Muscle of leg (tissue), 11 donors: Measurements from ENCODE around the gene NRXN3. TPM values are rescaled to one million over a fixed set of nuclear protein-coding genes. Genes with fewer than 3 reads are reported as not detected.

ENCODE experiments used
- DNase-seq: peaks from one replicate; pipeline ENCODE4 v3.0.0; 2013
- H3K27ac ChIP-seq: one replicate; pipeline ENCODE4 v1.5.1; 2013; ENCODE audit warnings: mild to moderate bottlenecking, low read length, control low read depth
- H3K27me3 ChIP-seq: one replicate; pipeline ENCODE4 v1.6.1; 2013; ENCODE audit warnings: low read length; ENCODE audit not compliant: control insufficient read depth, insufficient read depth
- H3K36me3 ChIP-seq: one replicate; pipeline ENCODE4 v1.6.1; 2013; ENCODE audit warnings: low read length; ENCODE audit not compliant: control insufficient read depth, insufficient read depth
- H3K4me1 ChIP-seq: one replicate; pipeline ENCODE4 v1.6.1; 2013; ENCODE audit warnings: low read length; ENCODE audit not compliant: control insufficient read depth, insufficient read depth
- H3K4me3 ChIP-seq: one replicate; pipeline ENCODE4 v1.5.1; 2013; ENCODE audit warnings: low read length, control low read depth
- H3K9me3 ChIP-seq: replicated peaks from 2 replicates; pipeline ENCODE4 v1.6.1; 2013; ENCODE audit warnings: low read depth, low read length; ENCODE audit not compliant: control insufficient read depth
- WGBS: methylation state at CpG from one replicate; pipeline ENCODE4 v1.1.5; 2013; ENCODE audit warnings: missing lambda C conversion rate; ENCODE audit not compliant: insufficient coverage; 5-methylcytosine and 5-hydroxymethylcytosine counted together
- polyA plus RNA-seq, 8 donors: library from polyadenylated mRNA; unstranded; fragments of 120-200 nt; gene quantifications; one replicate each; pipeline versions ENCODE4 v1.2.1 to v1.2.3, GENCODE V29; 2013; ENCODE audit warnings: inconsistent platforms in 1 of 8, low replicate concordance in 1 of 8; ENCODE audit not compliant: insufficient read length in 8 of 8, insufficient read depth in 1 of 8
- total RNA-seq: library from RNA; stranded (reverse); fragments of 120-200 nt; gene quantifications from one replicate; pipeline ENCODE4 v1.2.4, GENCODE V29; 2013

NRXN3 gene
- total and polyA plus RNA-seq, 9 donors, result 0.49 to 1.9 (median 0.69) TPM

DNA sequence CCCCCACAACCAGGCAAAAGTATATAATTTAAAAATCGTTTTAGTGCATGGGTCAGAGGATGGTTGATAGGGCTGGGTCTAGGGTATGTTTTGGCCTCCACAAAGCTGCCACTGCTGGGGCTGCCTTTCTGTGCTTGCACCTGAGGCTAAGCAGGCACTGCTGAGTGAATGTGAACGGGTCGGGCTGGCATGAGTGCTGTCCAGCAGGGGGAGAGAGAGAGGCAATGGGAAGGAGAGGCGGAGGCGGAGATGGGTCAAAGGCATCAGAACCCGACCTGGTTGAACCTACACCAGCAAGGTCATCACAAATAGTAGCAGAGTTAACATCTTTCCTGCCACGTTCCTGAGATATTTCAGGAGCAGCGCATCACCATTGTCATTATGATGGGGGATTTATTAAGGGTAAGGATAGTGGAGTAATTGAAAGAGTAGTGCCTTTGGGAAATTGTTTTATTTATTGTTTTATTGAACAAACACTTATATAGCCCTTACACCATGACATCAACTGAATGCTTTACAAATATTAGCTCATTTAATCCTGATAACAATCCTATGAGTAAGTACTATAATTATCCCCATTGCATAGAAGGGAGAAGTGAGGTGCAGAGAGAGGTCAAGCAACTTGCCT is 5.8 kb upstream of the NRXN3 start:
- no peaks in the 10 kb centered on the region for H3K27me3 ChIP-seq
- H3K27ac ChIP-seq, result no peak overlapping the region
- WGBS, result 0% methylated on average over 2 of the region's 8 CpGs

DNA sequence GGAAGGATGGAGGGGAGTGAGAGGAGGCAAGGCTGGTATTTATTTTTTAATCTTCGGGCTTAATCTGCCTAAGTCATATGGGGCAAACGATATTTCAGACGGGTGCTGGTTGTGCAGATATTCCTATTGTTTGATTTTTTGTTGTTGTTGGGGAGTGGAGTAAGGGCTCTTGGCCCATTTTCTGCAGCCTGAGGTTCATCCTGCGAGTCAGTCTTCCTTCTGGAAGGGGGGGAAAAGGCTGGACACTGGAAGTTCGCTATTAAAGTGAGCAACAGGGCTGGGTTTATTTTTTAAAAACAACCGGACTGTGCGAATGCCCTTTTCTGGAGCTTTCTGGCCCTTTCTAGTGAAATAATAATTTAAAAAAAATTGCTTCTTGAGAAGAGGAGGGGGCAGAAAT is 2.3 kb downstream of the NRXN3 start:
- Histone ChIP-seq H3K9me3 (no peaks in the 10 kb centered on the region), H3K4me3 (no peak overlapping the region), H3K4me1 (no peaks in the 10 kb centered on the region), H3K27me3 (peaks cover 3% of the 10 kb centered on the region), H3K36me3 (no peaks in the 10 kb centered on the region), H3K27ac (no peak overlapping the region)
- DNase-seq, result no peak
- 100% methylated on average over 2 of the region's 7 CpGs for WGBS

More for the DNA sequence above, 5.8 kb upstream of the NRXN3 start:
- H3K4me1 ChIP-seq, result no peaks in the 10 kb centered on the region
- DNase-seq, result no peak
- H3K36me3 ChIP-seq, result no peaks in the 10 kb centered on the region
- H3K4me3 ChIP-seq, result no peak overlapping the region
- H3K9me3 ChIP-seq, result no peaks in the 10 kb centered on the region

DNA sequence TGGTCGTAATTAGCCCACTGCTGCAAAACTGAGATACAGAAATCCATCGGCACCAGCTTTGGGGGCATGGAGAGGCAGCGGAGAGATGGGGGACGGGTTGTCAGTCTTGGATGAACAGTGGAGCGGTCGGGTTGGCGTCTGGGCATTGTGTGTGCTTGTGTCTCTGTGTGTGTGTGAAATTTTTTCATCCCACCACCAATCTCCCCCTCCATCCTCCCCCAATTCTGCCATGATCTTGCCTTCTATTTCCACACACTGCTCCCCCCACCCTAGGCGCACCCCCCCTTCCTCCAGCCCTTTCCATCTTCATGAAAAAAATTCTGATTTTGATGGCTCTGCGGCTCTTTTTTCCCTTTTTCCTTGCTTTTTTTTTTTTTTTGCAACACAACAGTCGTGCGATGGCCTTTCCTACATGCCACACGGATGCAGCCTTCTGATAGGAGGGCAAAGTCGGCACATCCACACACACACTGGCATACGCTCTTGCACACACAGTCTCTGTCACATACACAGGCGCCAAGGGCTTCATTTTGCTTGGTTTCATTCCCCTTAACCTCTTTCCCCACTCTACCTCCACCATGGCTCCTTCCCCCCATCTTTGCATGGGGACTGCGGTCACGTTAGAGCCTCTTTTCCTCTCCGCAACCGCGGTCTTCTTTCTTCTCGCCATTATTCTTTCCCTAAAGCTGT is 3.3 kb downstream of the NRXN3 start:
- DNase-seq, result no peak
- 76% methylated on average over 8 of the region's 21 CpGs for WGBS
- H3K9me3 ChIP-seq, result no peaks in the 10 kb centered on the region
- peaks cover 3% of the 10 kb centered on the region for H3K27me3 ChIP-seq
- H3K4me1 ChIP-seq, result no peaks in the 10 kb centered on the region
- no peak overlapping the region for H3K27ac ChIP-seq
- no peaks in the 10 kb centered on the region for H3K36me3 ChIP-seq
- no peak overlapping the region for H3K4me3 ChIP-seq

DNA sequence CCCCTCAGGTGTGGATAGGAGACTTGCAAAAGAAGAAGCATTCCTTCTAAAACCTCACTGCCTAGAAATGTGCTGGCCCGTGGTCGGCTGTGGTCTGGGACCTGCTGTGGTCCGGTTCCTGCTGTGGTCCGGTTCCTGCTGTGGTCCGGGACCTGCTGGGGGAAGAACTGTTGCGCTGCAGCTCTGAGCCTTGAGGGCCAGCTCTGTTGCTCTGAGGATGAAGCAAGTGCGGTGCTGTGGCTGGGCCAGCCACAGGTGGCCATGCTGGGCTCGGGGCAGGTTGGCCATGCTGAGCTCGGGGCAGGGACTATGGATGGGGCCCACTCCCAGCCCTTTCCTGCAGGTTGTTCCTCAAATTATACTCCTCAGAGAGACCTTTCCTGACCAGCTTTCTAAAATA is 5.2 kb downstream of the NRXN3 start:
- no peaks in the 10 kb centered on the region for H3K9me3 ChIP-seq
- no peaks in the 10 kb centered on the region for H3K4me1 ChIP-seq
- 91% methylated on average over 9 of the region's 9 CpGs for WGBS
- no peak for DNase-seq
- H3K27me3 ChIP-seq, result peaks cover under 1% of the 10 kb centered on the region
- no peak overlapping the region for H3K4me3 ChIP-seq
- no peaks in the 10 kb centered on the region for H3K36me3 ChIP-seq
- no peak overlapping the region for H3K27ac ChIP-seq

DNA sequence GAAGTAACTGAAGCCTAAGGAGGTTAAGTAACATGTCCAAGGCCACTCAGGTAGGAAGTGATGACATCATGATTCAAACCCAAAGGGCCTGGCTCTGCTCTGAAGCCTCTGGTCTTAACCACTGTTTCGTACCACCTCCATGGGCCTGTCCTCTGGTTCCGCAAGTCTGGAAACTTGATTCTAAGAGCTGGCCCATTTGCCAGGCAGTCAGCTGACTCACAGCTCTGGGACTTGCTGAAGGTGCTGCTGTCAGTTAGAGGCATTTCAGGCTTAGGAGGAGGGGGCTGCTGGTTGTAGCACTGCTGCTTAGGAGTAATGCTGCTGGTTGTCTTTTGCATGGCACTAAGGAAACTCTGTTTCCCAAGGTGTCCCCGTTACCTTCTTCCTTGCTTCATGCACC is 7.9 kb downstream of the NRXN3 start:
- WGBS, result 94% methylated on average over 2 of the region's 3 CpGs
- no peaks in the 10 kb centered on the region for H3K27me3 ChIP-seq
- H3K36me3 ChIP-seq, result no peaks in the 10 kb centered on the region
- DNase-seq, result no peak
- H3K4me3 ChIP-seq, result no peak overlapping the region
- H3K9me3 ChIP-seq, result no peaks in the 10 kb centered on the region
- no peaks in the 10 kb centered on the region for H3K4me1 ChIP-seq
- no peak overlapping the region for H3K27ac ChIP-seq

DNA sequence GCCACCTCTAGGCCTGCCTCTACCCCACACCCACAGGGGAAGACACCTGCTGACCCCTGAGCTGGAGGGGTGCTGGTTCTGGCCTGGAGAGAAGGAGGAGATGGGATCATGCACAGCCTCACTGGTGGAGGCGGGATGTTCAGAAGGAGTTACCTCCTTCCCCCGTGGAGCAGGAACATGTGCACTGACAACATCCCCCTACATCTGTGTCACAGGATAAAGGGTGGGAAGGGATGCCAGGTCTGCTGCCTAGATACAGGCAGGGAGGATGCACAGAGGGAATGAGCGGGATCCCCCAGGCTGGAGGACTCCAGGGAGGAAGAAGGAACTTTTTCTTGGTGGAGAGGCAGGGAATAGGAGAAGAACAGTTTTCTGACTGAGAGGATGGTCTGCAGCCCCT is 8.8 kb downstream of the NRXN3 start:
- Histone ChIP-seq H3K36me3 (no peaks in the 10 kb centered on the region), H3K9me3 (no peaks in the 10 kb centered on the region), H3K4me1 (no peaks in the 10 kb centered on the region), H3K4me3 (no peak overlapping the region), H3K27me3 (no peaks in the 10 kb centered on the region), H3K27ac (no peak overlapping the region)
- WGBS, result 100% methylated on average over 1 of the region's 3 CpGs
- DNase-seq, result no peak

DNA sequence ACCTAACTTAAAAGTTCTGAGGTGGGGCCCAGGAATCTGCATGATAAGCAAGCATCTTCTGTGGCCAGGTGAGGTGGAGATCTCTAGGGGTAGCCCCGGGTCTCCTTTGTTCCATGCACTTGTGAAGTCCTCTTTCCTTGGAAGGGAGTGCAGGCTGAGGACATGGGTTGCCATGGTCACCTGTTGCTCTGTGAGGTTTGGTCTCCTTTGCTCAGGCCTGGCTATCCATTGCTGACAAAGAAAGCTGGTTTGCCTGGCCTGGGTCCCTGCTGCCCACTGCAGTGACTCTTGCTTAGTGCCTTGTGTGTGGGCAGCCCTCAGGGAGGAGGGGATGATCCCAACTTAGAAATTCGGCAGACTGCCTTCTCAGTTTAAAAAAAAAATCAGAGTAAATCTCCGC is 11.1 kb downstream of the NRXN3 start:
- Histone ChIP-seq H3K4me3 (no peak overlapping the region), H3K4me1 (no peaks in the 10 kb centered on the region), H3K36me3 (no peaks in the 10 kb centered on the region), H3K27ac (no peak overlapping the region), H3K27me3 (no peaks in the 10 kb centered on the region), H3K9me3 (no peaks in the 10 kb centered on the region)
- WGBS, result 75% methylated on average over 1 of the region's 3 CpGs
- DNase-seq, result no peak

DNA sequence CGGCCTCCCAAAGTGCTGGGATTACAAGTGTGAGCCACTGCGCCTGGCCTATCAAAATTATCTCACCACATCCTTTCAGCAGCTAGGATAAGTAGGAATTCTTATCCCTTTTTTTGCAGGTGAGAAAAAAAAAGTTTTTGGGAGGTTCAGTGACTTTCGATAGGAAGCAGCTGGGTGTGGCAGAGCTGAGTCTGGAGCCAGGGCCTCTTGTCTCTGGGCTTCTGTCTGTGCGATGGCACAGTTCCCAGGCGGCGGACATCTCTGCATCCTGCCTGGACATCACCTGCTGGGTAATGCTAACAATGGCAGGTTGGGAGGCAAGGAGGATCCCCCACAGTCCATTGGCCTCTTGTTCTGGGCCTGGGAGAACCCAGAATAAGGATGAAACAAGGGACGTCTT is 12.5 kb downstream of the NRXN3 start:
- DNase-seq, result no peak
- no peaks in the 10 kb centered on the region for H3K27me3 ChIP-seq
- no peaks in the 10 kb centered on the region for H3K4me1 ChIP-seq
- no peak overlapping the region for H3K27ac ChIP-seq
- 80% methylated on average over 4 of the region's 7 CpGs for WGBS
- H3K4me3 ChIP-seq, result no peak overlapping the region
- no peaks in the 10 kb centered on the region for H3K36me3 ChIP-seq
- no peaks in the 10 kb centered on the region for H3K9me3 ChIP-seq

DNA sequence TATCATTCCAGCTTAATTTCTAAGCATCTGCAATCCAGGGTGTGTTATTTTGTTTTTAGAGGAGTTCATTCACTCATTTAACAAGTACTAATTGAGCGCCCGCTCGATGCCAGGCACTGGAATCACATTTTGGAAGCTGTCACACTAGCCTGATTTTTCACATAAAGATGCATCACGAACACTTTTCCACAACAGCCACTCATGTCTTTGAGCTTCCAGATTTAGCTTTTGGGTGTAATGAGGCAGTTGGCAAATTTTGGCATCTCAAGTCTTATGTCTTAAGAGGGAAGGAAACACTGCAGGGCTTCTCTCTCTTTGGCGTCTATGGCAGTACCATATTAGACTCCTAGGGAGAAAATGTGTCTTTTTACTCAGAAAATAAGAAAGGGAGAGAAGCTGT is 14.0 kb downstream of the NRXN3 start:
- 40% methylated on average over 1 of the region's 5 CpGs for WGBS
- no peaks in the 10 kb centered on the region for H3K27me3 ChIP-seq

DNA sequence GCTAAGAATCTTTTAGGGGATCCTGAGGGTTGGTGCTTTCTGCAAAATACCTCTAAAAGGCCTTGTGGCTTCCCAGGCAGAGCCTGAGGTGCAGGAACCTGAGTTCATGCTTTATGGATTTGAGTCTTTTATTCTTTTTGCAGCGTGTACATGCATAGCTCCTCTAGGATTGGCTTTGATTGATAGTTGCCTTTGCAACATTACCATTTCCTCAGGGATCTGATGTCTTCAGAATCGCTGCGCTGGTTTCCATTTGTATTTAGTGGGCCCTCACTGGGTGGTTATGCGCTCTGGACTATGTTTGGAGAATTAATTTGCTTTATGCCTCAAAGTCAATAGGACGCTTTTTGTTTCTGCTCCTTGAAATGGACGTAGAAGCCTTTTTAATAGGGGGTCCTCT is 16.1 kb downstream of the NRXN3 start:
- Histone ChIP-seq H3K27ac (no peak overlapping the region), H3K36me3 (no peaks in the 10 kb centered on the region), H3K27me3 (no peaks in the 10 kb centered on the region), H3K9me3 (no peaks in the 10 kb centered on the region), H3K4me3 (no peak overlapping the region), H3K4me1 (no peaks in the 10 kb centered on the region)
- DNase-seq, result no peak
- 79% methylated on average over 2 of the region's 6 CpGs for WGBS

More for the DNA sequence above, 14.0 kb downstream of the NRXN3 start:
- H3K27ac ChIP-seq, result no peak overlapping the region
- H3K9me3 ChIP-seq, result no peaks in the 10 kb centered on the region
- H3K4me1 ChIP-seq, result no peaks in the 10 kb centered on the region
- H3K36me3 ChIP-seq, result no peaks in the 10 kb centered on the region
- no peak overlapping the region for H3K4me3 ChIP-seq
- no peak for DNase-seq
